Adrenal gland (tissue), 5 donors: ENCODE results near the gene MSX2.

Experiments used
- CTCF ChIP-seq, 6 experiments: fragments of 450-650 bp in 4 of 6; fragments of 200-600 bp in 2 of 6; sonication (generic) in 1 of 6; IDR thresholded peaks; 1 replicate in 5 of 6; 2 replicates in 1 of 6; pipeline versions ENCODE4 v1.5.1 to v1.8.0; 2016 to 2021; ENCODE audit warnings: antibody characterized with exemption in 6 of 6, mild to moderate bottlenecking in 2 of 6, moderate library complexity in 1 of 6
- POLR2A ChIP-seq, 2 donors: fragments of 450-650 bp; IDR thresholded peaks; one replicate each; pipeline ENCODE4 v1.6.1; 2017; ENCODE audit warnings: antibody characterized with exemption in 2 of 2, mild to moderate bottlenecking in 2 of 2, moderate library complexity in 1 of 2
- donor health status: DM: no; HTN: no; CAD: no.

GRCh38 chr5:174722500-174722899 is 1.9 kb upstream of the MSX2 start:
- TF ChIP-seq CTCF (IDR thresholded peaks at IDR 0.05): no peak
- no peak for TF ChIP-seq POLR2A (IDR thresholded peaks at IDR 0.05)
